SK-N-MC (cell line): Measurements from ENCODE around the gene CPNE6.

ENCODE experiments used
- DNase-seq: peaks from one replicate; pipeline ENCODE4 v3.0.0-alpha.2; 2011; ENCODE audit warnings: low read depth, low spot score
- H3K27ac ChIP-seq: fragments of 200-600 bp; sonication (generic); 2 replicates; pipeline ENCODE4 v1.5.1; 2016; ENCODE audit warnings: mixed run types
- H3K36me3 ChIP-seq: fragments of 200-600 bp; sonication (generic); 2 replicates; pipeline ENCODE4 v1.6.1; 2017; ENCODE audit warnings: antibody characterized with exemption, low read length, mixed read lengths; ENCODE audit not compliant: insufficient read depth
- H3K4me3 ChIP-seq: fragments of 200-600 bp; sonication (generic); 2 replicates; pipeline ENCODE4 v1.5.1; 2016
- H3K9ac ChIP-seq: fragments of 200-600 bp; sonication (generic); 2 replicates; pipeline ENCODE4 v1.8.0; 2017; ENCODE audit warnings: mixed run types, mixed read lengths; ENCODE audit not compliant: insufficient read length
- H3K9me3 ChIP-seq: fragments of 200-600 bp; sonication (generic); 2 replicates; pipeline ENCODE4 v1.6.1; 2017; ENCODE audit warnings: low read depth, mild to moderate bottlenecking, antibody characterized with exemption, low read length, moderate library complexity, mixed read lengths
- EZH2 ChIP-seq: fragments of 200-600 bp; sonication (generic); IDR thresholded peaks from one replicate; pipeline ENCODE4 v1.6.1; 2017; ENCODE audit warnings: antibody characterized with exemption
- FOXP2 ChIP-seq: optimal IDR thresholded peaks from 2 replicates; pipeline ENCODE3; 2011; ENCODE audit warnings: mild to moderate bottlenecking, moderate library complexity; ENCODE audit not compliant: insufficient read depth; ENCODE audit errors: extremely low read length, control extremely low read depth
- POLR2AphosphoS5 ChIP-seq: IDR thresholded peaks from 2 replicates; pipeline ENCODE4 v1.6.1; 2012; ENCODE audit warnings: mild to moderate bottlenecking, low read depth, low read length, borderline replicate concordance

Gene CPNE6

DNA sequence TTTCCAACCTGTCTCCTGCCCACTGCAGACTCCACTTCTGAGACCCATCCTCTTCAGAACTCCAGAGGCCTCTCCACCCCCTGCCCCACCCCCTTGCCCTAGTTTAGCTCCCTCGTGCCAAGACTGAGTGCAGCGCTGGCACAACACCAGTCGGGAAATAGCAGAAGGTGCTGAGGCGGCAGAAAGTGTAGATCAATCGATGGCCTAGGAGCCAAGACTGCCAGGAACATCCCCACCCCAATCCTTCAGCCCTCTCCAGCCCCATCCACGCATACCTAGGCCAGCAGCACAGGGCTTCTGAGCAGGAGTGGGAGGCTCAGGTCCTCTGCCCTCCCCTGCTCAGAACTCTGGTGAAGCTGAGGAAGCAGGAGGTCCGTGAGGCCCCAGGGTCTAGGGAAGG, 1.1 kb downstream of the CPNE6 start:
- no peak overlapping the region for H3K9ac ChIP-seq
- no peak overlapping the region for H3K27ac ChIP-seq
- H3K36me3 ChIP-seq: no peaks in the 10 kb centered on the region
- H3K4me3 ChIP-seq: no peak overlapping the region
- no peak for DNase-seq
- TF ChIP-seq FOXP2 (no peak), EZH2 (no peak), POLR2AphosphoS5 (no peak)
- H3K9me3 ChIP-seq: no peaks in the 10 kb centered on the region

DNA sequence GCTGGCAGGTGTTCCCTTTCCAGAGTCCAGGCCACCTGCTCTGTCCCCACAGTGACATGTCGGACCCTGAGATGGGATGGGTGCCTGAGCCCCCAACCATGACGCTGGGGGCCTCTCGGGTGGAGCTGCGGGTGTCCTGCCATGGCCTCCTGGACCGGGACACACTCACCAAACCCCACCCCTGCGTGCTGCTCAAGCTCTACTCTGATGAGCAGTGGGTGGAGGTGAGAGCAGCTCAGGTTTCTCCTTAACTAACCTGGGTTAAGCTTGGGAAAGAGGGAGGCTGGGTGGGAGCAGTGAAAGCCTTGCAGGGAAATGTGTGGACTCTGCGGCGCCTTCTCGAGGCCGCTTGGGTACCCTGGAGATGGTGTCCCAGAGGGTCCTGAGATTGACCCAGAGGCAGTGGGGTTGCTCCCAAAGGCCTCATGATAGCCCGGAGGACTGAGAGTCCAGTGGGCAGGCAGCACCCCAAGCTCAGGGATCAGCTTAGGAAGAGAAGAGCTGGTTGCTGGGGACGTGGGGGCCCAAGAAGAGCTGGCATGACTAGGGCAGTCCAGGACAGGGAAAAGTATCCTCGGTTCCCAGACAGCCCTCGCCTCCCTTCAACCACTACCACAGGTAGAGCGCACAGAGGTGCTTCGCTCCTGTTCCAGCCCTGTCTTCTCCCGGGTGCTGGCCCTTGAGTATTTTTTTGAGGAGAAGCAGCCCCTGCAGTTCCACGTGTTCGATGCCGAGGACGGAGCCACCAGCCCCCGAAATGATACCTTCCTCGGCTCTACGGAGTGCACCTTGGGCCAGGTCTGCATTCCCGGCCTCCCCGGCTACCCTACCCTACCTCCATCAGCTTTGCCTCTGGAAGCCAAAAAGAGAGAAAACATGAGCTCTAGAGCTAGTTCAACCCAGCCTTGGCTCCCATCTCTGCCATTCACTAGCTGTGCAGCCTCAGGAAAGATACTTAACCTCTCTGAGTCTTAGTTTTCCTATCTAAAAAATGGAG, 1.8 kb downstream of the CPNE6 start:
- Histone ChIP-seq H3K27ac (no peak overlapping the region), H3K4me3 (no peak overlapping the region), H3K9me3 (no peaks in the 10 kb centered on the region), H3K9ac (no peak overlapping the region), H3K36me3 (no peaks in the 10 kb centered on the region)
- no peak for TF ChIP-seq FOXP2
- no peak for TF ChIP-seq EZH2
- TF ChIP-seq POLR2AphosphoS5: no peak
- DNase-seq: no peak

DNA sequence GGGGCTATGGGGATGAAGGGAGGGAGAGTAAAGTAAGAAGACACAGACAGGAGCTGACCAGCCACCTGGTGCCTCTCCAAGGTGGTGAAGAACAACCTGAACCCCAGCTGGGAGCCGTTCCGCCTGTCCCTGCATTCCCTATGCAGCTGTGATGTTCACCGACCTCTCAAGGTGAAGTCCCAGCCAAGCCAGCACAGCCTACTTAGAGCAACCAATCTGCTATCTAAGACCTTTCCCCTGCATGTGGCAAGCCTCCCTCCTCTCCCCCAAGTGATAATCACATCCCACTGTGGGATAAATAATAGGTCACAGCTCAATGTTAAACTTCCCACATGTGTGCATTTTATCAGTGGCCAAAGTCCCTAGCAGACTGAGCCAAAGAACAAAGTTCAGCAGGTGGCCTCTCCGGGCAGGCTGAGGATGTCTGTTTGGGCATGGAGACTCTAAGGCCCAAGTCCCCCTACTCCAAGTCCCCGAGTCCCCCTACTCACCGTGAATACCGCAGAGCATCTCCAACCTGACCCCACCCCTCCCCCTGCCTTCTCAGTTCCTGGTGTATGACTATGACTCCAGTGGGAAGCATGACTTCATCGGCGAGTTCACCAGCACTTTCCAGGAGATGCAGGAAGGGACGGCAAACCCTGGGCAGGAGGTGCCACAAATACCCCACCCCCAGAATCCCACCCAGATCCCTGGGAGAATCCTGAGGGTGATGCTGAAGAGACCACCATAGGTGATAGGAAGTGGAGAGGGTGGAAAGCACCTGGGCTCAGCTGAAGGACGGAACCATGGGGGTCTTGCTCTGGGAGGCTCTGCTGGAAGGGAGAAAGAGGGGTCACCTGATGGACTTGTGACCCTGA, 3.5 kb downstream of the CPNE6 start:
- H3K9me3 ChIP-seq: no peaks in the 10 kb centered on the region
- no peak overlapping the region for H3K9ac ChIP-seq
- H3K4me3 ChIP-seq: no peak overlapping the region
- no peak overlapping the region for H3K27ac ChIP-seq
- no peak for DNase-seq
- no peaks in the 10 kb centered on the region for H3K36me3 ChIP-seq
- TF ChIP-seq FOXP2 (no peak), POLR2AphosphoS5 (no peak), EZH2 (no peak)

DNA sequence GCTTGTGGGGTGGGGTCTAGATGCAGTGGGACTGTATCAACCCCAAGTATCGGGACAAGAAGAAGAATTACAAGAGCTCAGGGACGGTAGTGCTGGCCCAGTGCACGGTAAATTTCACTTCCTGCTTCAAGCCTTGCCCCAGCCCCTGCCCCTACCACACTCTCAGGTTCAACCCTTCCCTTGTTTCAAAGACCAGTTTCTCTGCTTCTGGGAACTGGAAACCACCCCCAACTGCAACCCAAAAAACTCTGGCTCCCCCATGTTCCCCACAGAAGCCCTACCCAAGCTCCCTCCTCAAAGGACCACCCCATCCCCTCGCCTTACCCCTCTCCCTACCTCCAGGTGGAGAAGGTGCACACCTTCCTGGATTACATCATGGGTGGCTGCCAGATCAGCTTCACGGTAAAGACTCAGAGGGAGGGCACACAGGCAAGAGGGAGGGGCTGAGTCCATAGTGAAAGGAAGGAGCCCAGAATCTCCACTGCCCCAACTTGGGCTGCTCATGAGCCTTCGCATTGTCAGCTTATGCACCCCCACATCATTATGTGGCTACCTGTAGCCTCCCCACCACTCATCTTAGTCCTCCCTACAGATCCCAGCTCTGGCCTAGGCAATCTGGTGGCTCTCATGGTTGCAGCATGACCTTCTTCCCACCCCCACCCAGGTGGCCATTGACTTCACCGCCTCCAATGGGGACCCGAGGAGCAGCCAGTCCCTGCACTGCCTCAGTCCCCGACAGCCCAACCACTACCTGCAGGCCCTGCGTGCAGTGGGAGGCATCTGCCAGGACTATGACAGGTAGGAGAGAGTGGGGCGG, 4.3 kb downstream of the CPNE6 start:
- no peak overlapping the region for H3K4me3 ChIP-seq
- no peak for TF ChIP-seq POLR2AphosphoS5
- no peak for TF ChIP-seq EZH2
- TF ChIP-seq FOXP2: no peak
- H3K36me3 ChIP-seq: no peaks in the 10 kb centered on the region
- no peak for DNase-seq
- no peak overlapping the region for H3K9ac ChIP-seq
- H3K27ac ChIP-seq: no peak overlapping the region
- H3K9me3 ChIP-seq: no peaks in the 10 kb centered on the region

DNA sequence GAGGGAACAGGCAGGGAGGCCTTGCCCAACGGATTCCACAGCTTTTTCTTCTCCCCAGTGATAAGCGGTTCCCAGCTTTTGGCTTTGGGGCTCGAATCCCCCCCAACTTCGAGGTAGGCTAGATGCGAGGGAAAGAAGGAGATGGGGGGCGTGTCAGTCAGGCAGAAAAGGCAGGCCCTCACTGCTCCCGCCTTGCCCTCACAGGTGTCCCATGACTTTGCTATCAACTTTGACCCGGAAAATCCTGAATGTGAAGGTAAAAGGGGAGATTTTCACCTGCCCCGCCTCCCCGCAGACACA, 4.9 kb downstream of the CPNE6 start:
- Histone ChIP-seq H3K27ac (no peak overlapping the region), H3K4me3 (no peak overlapping the region), H3K9me3 (no peaks in the 10 kb centered on the region), H3K9ac (no peak overlapping the region), H3K36me3 (no peaks in the 10 kb centered on the region)
- TF ChIP-seq POLR2AphosphoS5: no peak
- DNase-seq: no peak

DNA sequence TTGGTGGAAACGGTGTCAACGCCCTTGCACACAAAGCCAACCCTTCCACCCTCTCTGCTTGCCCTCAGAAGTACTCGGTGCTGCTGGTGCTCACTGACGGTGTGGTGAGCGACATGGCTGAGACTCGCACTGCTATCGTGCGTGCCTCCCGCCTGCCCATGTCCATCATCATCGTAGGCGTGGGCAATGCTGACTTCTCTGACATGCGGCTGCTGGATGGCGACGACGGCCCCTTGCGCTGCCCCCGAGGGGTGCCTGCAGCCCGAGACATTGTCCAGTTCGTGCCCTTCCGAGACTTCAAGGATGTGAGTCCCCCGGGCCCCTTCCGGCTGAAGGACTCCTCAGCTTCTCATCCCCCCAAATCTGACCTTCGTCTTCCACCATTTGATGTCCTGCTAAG, 5.7 kb downstream of the CPNE6 start:
- H3K27ac ChIP-seq: no peak overlapping the region
- no peak overlapping the region for H3K4me3 ChIP-seq
- H3K9ac ChIP-seq: no peak overlapping the region
- no peaks in the 10 kb centered on the region for H3K36me3 ChIP-seq
- TF ChIP-seq FOXP2 (no peak), EZH2 (no peak), POLR2AphosphoS5 (no peak)
- no peak for DNase-seq
- no peaks in the 10 kb centered on the region for H3K9me3 ChIP-seq

DNA sequence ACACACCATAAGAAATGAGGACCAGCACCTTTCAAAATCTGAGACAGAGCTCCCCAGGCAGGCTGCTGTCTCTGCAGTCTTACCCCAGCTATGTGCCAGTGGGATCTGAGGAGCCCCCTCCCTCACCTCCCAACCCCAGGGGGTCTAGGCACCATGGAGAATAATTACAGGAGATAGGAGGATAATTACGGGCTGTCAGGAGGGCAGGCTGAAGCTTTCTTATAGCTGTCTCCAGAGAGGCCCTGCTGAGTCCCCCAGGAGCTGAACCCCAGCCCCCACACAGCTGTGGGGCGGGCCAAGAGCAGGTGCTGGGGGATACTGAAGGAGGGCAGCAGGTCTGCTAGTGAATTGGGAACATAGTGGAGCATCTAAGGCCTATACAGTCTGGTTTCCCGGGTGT, 6.8 kb downstream of the CPNE6 start:
- H3K27ac ChIP-seq: no peak overlapping the region
- no peak overlapping the region for H3K4me3 ChIP-seq
- no peak overlapping the region for H3K9ac ChIP-seq
- H3K36me3 ChIP-seq: no peaks in the 10 kb centered on the region
- no peaks in the 10 kb centered on the region for H3K9me3 ChIP-seq
- no peak for TF ChIP-seq EZH2
- no peak for TF ChIP-seq POLR2AphosphoS5
- TF ChIP-seq FOXP2: no peak
- no peak for DNase-seq

DNA sequence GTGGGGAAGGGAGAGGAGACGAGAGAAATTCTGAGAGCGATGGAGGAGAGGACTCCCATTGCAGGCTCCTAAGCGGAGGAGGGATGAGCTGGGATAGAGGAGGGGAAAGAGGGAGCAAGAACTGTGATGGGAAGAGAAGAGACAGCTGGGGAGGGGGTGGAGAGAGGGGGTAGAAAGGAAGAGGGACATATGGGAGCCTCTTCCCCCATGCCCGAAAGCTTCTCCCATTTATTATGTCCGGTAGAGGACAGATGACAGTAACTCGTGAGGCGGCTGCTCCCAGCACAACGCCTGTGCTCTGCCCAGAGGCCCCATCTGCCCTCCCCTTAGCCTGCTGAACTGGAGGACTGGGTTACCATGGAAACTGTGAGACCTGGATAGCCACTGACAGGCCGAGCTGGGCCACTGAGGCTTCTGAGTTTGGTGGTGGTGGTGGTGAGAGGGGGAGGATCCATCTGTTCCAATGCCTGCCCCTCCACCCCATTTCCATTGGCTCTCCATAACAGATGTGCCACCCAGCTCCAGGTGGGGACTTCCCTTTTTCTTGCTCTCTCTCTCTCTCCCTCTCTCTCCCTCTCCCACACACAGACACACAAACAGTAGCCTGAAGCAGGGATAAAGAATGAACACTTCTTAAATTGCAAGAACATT, 8.3 kb downstream of the CPNE6 start:
- no peak for TF ChIP-seq POLR2AphosphoS5
- TF ChIP-seq FOXP2: no peak
- no peak for TF ChIP-seq EZH2

More for the DNA sequence above, 8.3 kb downstream of the CPNE6 start:
- Histone ChIP-seq H3K9me3 (no peaks in the 10 kb centered on the region), H3K9ac (no peak overlapping the region), H3K27ac (no peak overlapping the region), H3K36me3 (no peaks in the 10 kb centered on the region), H3K4me3 (no peak overlapping the region)
- DNase-seq: no peak
